Thyroid gland (tissue), 4 donors: ENCODE measurements around the gene BACH2.

ENCODE experiments used
- CTCF ChIP-seq, 6 experiments: fragments of 200-600 bp in 3 of 6; fragments of 450-650 bp in 3 of 6; sonication (generic) in 3 of 6; IDR thresholded peaks; one replicate each; pipeline ENCODE4 v1.5.1; 2016 to 2019; ENCODE audit warnings: antibody characterized with exemption in 6 of 6, mild to moderate bottlenecking in 2 of 6, inconsistent platforms in 1 of 6, moderate library complexity in 1 of 6
- POLR2A ChIP-seq, 2 donors: fragments of 450-650 bp; IDR thresholded peaks; one replicate each; pipeline ENCODE4 v1.6.1; 2017; ENCODE audit warnings: antibody characterized with exemption in 2 of 2, mild to moderate bottlenecking in 2 of 2, moderate library complexity in 1 of 2

- TF ChIP-seq CTCF (IDR thresholded peaks at IDR 0.05): no peak
- no peak for TF ChIP-seq POLR2A (IDR thresholded peaks at IDR 0.05)
These were observed 172.8 kb downstream of the BACH2 start for GRCh38 chr6:90123831-90124230.
